ENCODE measurements around the gene MACROD1. TPM values are rescaled to one million over a fixed set of nuclear protein-coding genes. Genes with fewer than 3 reads are reported as not detected.

MACROD1 gene
- total RNA-seq, 6 experiments from 2014 or later = 11.8 to 17.0 (median 13.1) TPM

DNA sequence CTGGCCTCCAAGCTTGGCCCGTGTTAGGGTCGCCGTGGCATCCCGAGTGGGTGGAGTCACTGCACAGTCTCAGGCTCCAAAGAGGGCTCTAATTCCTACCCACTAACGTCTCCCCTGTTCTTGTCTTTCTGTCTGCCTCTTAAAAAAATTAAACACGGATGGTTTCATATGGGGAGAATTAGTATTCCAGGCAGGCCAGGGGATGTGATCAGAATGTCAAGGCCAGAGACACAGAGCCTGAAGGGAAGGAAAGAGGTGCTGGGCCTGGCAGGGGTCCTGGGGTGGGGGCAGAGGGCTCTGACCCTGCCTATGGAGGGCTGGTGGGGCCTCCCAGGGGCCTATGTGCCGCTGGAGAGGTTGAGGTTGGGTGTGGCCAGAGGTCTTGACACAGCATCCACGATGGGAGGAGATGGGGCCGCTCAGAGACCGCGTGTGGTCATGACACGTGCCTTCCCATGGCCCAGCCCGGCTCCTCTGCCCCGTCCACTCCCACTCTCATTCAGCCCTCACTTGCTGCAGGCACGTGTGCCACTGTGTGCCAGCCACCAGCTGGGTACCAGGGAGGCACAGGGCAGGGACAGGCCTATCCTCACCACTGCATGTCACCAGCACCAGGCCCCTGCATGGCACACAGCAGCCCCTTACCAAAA lies 73.7 kb downstream of the MACROD1 start:
- Mint-ChIP-seq H3K36me3 (ENCODE audit: low read depth) (no peaks in the 10 kb centered on the region), H3K4me1 (ENCODE audit: low read depth) (peaks cover 18% of the 10 kb centered on the region; the same call in 1 of the 2 replicates), H3K4me3 (no peak overlapping the region), H3K9me3 (no peaks in the 10 kb centered on the region), H3K27me3 (ENCODE audit: insufficient read depth) (peaks cover 7% of the 10 kb centered on the region), H3K27ac (no peak overlapping the region)
- no peak for DNase-seq
- TF ChIP-seq, protein P1, sequence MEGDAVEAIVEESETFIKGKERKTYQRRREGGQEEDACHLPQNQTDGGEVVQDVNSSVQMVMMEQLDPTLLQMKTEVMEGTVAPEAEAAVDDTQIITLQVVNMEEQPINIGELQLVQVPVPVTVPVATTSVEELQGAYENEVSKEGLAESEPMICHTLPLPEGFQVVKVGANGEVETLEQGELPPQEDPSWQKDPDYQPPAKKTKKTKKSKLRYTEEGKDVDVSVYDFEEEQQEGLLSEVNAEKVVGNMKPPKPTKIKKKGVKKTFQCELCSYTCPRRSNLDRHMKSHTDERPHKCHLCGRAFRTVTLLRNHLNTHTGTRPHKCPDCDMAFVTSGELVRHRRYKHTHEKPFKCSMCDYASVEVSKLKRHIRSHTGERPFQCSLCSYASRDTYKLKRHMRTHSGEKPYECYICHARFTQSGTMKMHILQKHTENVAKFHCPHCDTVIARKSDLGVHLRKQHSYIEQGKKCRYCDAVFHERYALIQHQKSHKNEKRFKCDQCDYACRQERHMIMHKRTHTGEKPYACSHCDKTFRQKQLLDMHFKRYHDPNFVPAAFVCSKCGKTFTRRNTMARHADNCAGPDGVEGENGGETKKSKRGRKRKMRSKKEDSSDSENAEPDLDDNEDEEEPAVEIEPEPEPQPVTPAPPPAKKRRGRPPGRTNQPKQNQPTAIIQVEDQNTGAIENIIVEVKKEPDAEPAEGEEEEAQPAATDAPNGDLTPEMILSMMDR (IDR thresholded peaks at IDR 0.05) = no peak

DNA sequence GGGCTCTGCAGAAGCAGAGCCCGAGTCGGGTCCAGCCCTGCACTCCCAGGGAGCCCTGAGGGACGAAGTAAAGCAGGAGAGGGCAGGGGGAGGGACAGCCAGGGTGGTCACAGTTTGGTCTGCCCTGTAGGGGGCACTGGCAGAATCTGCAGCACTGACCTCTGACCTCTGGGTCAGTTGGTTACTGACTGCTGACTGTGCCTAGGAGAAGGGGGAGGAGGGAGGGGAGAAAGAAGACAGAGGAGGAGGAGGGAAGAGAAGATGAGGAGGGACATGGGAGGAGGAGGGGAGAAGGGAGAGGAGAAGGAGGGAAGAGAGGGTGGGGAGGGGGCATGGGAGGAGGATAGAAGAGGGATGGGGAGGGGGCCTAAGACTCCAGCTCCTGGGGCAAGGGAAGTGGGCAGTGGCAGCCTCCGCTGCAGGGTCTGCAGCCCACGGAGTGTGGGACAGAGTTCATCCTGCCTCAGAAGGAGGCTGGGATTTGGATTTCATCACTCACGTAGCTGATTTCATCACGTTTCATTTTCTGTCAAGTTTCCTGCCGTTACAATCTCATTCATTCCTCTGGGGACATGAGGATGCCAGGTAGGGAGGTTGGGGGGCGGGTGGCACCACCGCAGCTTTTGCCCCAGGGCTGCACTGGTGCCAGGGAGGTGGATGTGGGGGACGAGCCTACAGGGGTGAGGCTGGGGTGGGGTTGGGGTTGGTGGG lies 75.0 kb downstream of the MACROD1 start:
- Mint-ChIP-seq H3K27ac (peak overlapping the region; percentile 31; the same call in 1 of the 2 replicates), H3K27me3 (ENCODE audit: insufficient read depth) (peaks cover 7% of the 10 kb centered on the region), H3K4me1 (ENCODE audit: low read depth) (peaks cover 18% of the 10 kb centered on the region; the same call in 1 of the 2 replicates), H3K4me3 (no peak overlapping the region), H3K9me3 (no peaks in the 10 kb centered on the region), H3K36me3 (ENCODE audit: low read depth) (no peaks in the 10 kb centered on the region)
- no peak for DNase-seq
- TF ChIP-seq, protein P1 (IDR thresholded peaks at IDR 0.05) = peak; percentile 30

DNA sequence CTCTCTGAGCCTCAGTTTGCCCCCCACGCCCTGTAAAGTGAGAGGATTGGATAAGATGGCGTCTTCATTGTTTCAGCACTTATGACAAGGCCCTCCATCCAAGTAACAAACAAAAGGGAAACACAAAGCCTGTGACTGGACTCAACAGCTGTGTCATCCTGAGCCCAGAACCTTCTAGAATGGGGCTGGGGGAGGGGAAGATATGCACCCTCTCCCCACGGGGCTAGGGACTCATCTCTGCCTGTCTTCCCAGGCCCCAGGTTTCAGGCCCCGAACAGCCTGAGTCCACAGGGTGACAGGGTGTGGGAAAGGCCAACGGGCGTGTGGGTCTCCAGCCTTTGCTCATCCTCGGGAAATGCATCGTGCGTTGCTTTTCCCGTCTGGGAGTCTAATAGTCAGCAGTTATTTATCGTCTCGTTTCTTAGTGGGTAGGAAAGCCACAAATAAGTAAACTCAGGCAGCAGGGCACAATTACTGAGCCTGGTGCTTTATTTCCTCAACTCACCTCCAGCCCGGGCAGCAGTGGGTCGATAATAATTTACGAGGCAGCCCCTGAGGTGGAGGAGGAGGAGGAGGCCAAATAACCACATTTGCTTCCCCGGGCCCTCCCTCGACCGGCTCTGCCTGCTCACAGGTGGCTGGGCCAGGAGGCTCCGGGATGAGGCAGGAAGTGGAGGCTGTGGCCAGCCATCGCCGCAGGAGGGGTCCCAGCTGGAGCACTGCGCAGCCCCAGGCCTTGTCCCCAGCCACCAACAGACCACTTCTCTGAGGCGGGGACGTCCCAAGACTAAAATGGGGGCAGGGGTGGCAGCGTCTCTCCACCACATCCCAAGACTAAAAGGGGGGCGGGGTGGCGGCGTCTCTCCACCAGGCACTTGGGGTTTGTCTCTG lies 75.8 kb downstream of the MACROD1 start:
- Mint-ChIP-seq H3K27ac (no peak overlapping the region), H3K9me3 (no peaks in the 10 kb centered on the region), H3K4me3 (no peak overlapping the region), H3K4me1 (ENCODE audit: low read depth) (peaks cover 18% of the 10 kb centered on the region; the same call in 1 of the 2 replicates), H3K36me3 (ENCODE audit: low read depth) (no peaks in the 10 kb centered on the region), H3K27me3 (ENCODE audit: insufficient read depth) (peaks cover 7% of the 10 kb centered on the region)
- DNase-seq = no peak
- TF ChIP-seq, protein P1 (IDR thresholded peaks at IDR 0.05) = no peak

DNA sequence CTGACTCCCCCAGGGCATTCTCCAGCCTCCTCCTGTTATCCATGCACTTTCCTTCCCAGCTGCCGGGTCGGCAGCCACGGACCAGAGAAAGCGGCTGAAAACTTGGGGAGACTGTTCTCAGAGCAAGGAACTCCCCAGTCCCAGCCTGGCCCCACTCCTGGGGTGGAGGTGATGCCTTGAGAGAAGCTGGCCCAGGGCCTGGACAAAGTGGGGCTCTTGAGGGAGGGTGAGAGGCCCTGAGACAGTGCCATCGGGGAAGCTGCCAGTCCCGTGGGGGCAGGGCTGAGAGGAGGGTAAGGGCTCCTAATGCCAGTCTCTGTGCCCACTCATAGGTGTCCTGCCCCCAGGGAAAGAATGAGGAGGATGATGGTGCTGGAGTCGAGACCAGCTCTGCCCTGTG lies 76.4 kb downstream of the MACROD1 start:
- TF ChIP-seq, protein P1 (IDR thresholded peaks at IDR 0.05) = no peak
- Mint-ChIP-seq H3K27ac (no peak overlapping the region), H3K36me3 (ENCODE audit: low read depth) (no peaks in the 10 kb centered on the region), H3K27me3 (ENCODE audit: insufficient read depth) (peaks cover 7% of the 10 kb centered on the region), H3K9me3 (no peaks in the 10 kb centered on the region), H3K4me3 (no peak overlapping the region), H3K4me1 (ENCODE audit: low read depth) (peaks cover 11% of the 10 kb centered on the region; the same call in 1 of the 2 replicates)
- no peak for DNase-seq

DNA sequence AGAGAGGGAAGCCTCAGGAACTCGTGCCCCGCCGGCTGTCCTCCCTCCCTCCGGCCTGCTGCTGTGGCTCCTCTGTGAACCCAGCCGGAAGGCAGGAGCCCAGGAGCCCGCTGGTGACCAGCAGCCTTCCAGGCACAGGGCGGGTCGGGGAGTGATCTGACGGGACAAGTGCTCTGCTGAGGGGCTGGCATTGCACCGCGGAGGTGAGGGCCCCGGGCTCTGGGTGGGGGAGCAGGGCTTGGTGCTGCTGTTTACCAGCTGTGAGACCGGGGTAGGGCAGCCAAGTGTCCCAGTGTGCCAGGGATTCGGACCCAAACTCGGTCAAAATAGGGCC lies 76.9 kb downstream of the MACROD1 start:
- TF ChIP-seq, protein P1 (IDR thresholded peaks at IDR 0.05) = no peak
- no peaks in the 10 kb centered on the region for H3K9me3 Mint-ChIP-seq
- no peaks in the 10 kb centered on the region for H3K36me3 Mint-ChIP-seq (ENCODE audit: low read depth)
- no peak overlapping the region for H3K27ac Mint-ChIP-seq
- H3K4me3 Mint-ChIP-seq = no peak overlapping the region
- peaks cover 6% of the 10 kb centered on the region; the same call in 1 of the 2 replicates for H3K4me1 Mint-ChIP-seq (ENCODE audit: low read depth)
- no peak for DNase-seq
- peaks cover 7% of the 10 kb centered on the region for H3K27me3 Mint-ChIP-seq (ENCODE audit: insufficient read depth)
